Activated T-cell treated with anti-CD3 and anti-CD28 coated beads, Interleukin-2, amount 50 U/mL, for 1 hour (primary cell): ENCODE results near the gene OR2A12.
"Not testable (repeated sequence)": the region's sequence is repeated elsewhere in the genome, so short reads cannot be mapped to it uniquely, and the experiment has no call there.

Experiments used
- DNase-seq: peaks from one replicate; pipeline ENCODE4 v3.0.0-alpha.2; 2020

The OR2A12 gene

GRCh38 chr7:144122876-144123275 lies 36.8 kb downstream of the OR2A12 start, which contains the start of gene OR2A14:
Gene OR2A14, plus strand, starts transcription at chr7:144123176. Its CDS starts 5,937 bp downstream, at chr7:144129113.
- DNase-seq: no peak

GRCh38 chr7:144127714-144128334 lies 41.7 kb downstream of the OR2A12 start:
- peak; percentile 84 for DNase-seq

- not testable (repeated sequence) for DNase-seq
Observed at GRCh38 chr7:144129601-144130000, 43.5 kb downstream of the OR2A12 start.

GRCh38 chr7:144130730-144131129 lies 44.7 kb downstream of the OR2A12 start:
- DNase-seq: no peak

GRCh38 chr7:144132262-144132661 lies 46.2 kb downstream of the OR2A12 start:
- DNase-seq: no peak

- no peak for DNase-seq
Observed at GRCh38 chr7:144133307-144133706, 47.2 kb downstream of the OR2A12 start.

GRCh38 chr7:144134116-144134515 lies 48.0 kb downstream of the OR2A12 start:
- DNase-seq: no peak

- no peak for DNase-seq
Observed at GRCh38 chr7:144137501-144137900, 51.4 kb downstream of the OR2A12 start.

GRCh38 chr7:144142187-144142586 lies 56.1 kb downstream of the OR2A12 start:
- no peak for DNase-seq

GRCh38 chr7:144144426-144144825 lies 58.3 kb downstream of the OR2A12 start:
- no peak for DNase-seq

- DNase-seq: no peak
Observed at GRCh38 chr7:144148224-144148827, 62.2 kb downstream of the OR2A12 start.
